Upper lobe of left lung (tissue), 6 donors: ENCODE data around the gene RTL9. TPM values are rescaled to one million over a fixed set of nuclear protein-coding genes. Genes with fewer than 3 reads are reported as not detected.

ENCODE experiments used
- ATAC-seq, 2 donors: fragments of 200-7000 bp; cut with Tn5 transposase; one replicate each; pipeline ENCODE4 v1.9.1; 2022; ENCODE audit warnings: mild to moderate bottlenecking in 2 of 2, moderate library complexity in 2 of 2; ENCODE audit not compliant: low FRiP score in 2 of 2
- DNase-seq, 2 donors: peaks; one replicate each; pipeline ENCODE4 v3.0.0-alpha.2; 2019 to 2020
- H3K27ac ChIP-seq, 4 donors: fragments of 200-600 bp; sonication (generic); one replicate each; pipeline ENCODE4 v1.5.1; 2016 to 2019
- H3K27me3 ChIP-seq, 4 donors: fragments of 200-600 bp; sonication (generic); one replicate each; pipeline ENCODE4 v1.5.1; 2017 to 2019
- H3K36me3 ChIP-seq, 4 donors: fragments of 200-600 bp; sonication (generic); one replicate each; pipeline ENCODE4 v1.5.1; 2016 to 2019
- H3K4me1 ChIP-seq, 4 donors: fragments of 200-600 bp; sonication (generic); one replicate each; pipeline ENCODE4 v1.5.1; 2018 to 2019
- H3K4me3 ChIP-seq, 4 donors: fragments of 200-600 bp; sonication (generic); one replicate each; pipeline ENCODE4 v1.5.1; 2017 to 2019; ENCODE audit warnings: mild to moderate bottlenecking in 2 of 4, moderate library complexity in 1 of 4
- H3K9me3 ChIP-seq, 4 donors: fragments of 200-600 bp; sonication (generic); one replicate each; pipeline ENCODE4 v1.5.1; 2018 to 2019
- CTCF ChIP-seq, 6 experiments: fragments of 450-650 bp in 4 of 6; fragments of 200-600 bp in 2 of 6; sonication (generic) in 2 of 6; IDR thresholded peaks; one replicate each; pipeline ENCODE4 v1.5.1; 2016 to 2019; ENCODE audit warnings: antibody characterized with exemption in 6 of 6
- EP300 ChIP-seq, 4 donors: sonication (generic); formaldehyde crosslinking; IDR thresholded peaks; one replicate each; pipeline ENCODE4 v1.5.1; 2017; ENCODE audit warnings: antibody characterized with exemption in 4 of 4, control low read depth in 2 of 4
- POLR2A ChIP-seq, 4 donors: fragments of 450-650 bp; IDR thresholded peaks; one replicate each; pipeline ENCODE4 v1.5.1; 2016 to 2017; ENCODE audit warnings: antibody characterized with exemption in 4 of 4, mild to moderate bottlenecking in 2 of 4
- POLR2AphosphoS5 ChIP-seq, 2 donors: sonication (generic); formaldehyde crosslinking; IDR thresholded peaks; one replicate each; pipeline ENCODE4 v1.5.1; 2017; ENCODE audit warnings: antibody characterized with exemption in 2 of 2
- WGBS, 2 donors: methylation state at CpG; one replicate each; pipeline ENCODE4 v1.1.5; 2017 to 2018; 5-methylcytosine and 5-hydroxymethylcytosine counted together
- total RNA-seq, 6 donors: library from RNA; depleted of rRNA in 4 of 6; stranded (reverse); fragments of >200 nt in 4 of 6; gene quantifications; one replicate each; pipeline versions ENCODE4 v1.1.0 to v1.2.1, GENCODE V29; 2016 to 2021
- donor health status: DM: no; HTN: no; CAD: no; lungs with moderate emphysema.
- donor health status: DM: no; HTN: yes; CAD: no; lungs with severe emphysema.

RTL9 gene
- total RNA-seq, 6 donors from 2014 or later, result under 0.01 to 0.51 (median 0.18) TPM; not detected in 2

- H3K27me3 ChIP-seq, result peaks cover 0 to 4% (median 0%) of the 10 kb centered on the region in 4 donors
- TF ChIP-seq POLR2A (IDR thresholded peaks at IDR 0.05) (no peak), POLR2AphosphoS5 (IDR thresholded peaks at IDR 0.05) (no peak), EP300 (IDR thresholded peaks at IDR 0.05) (no peak), CTCF (IDR thresholded peaks at IDR 0.05) (no peak)
Observed at GRCh38 chrX:110397339-110397738, 38.7 kb downstream of the RTL9 start.

GRCh38 chrX:110397904-110398303 lies 39.3 kb downstream of the RTL9 start:
- Histone ChIP-seq H3K27me3 (peaks cover 0 to 4% (median 0%) of the 10 kb centered on the region in 4 donors), H3K27ac (no peak overlapping the region)
- WGBS, 2 donors, result 61 to 95% methylated on average over 6 of the region's 6 CpGs

More at GRCh38 chrX:110397339-110397738, 38.7 kb downstream of the RTL9 start:
- DNase-seq (no peak), ATAC-seq (no peak)
- Histone ChIP-seq H3K27ac (no peak overlapping the region), H3K4me1 (no peaks in the 10 kb centered on the region), H3K4me3 (no peak overlapping the region), H3K36me3 (no peaks in the 10 kb centered on the region), H3K9me3 (no peaks in the 10 kb centered on the region)

GRCh38 chrX:110399497-110399896 lies 40.8 kb downstream of the RTL9 start:
- Histone ChIP-seq H3K4me1 (no peaks in the 10 kb centered on the region), H3K27me3 (peaks cover 0 to 4% (median 0%) of the 10 kb centered on the region in 4 donors), H3K36me3 (no peaks in the 10 kb centered on the region), H3K9me3 (no peaks in the 10 kb centered on the region), H3K4me3 (no peak overlapping the region), H3K27ac (no peak overlapping the region)
- no peak for TF ChIP-seq CTCF (IDR thresholded peaks at IDR 0.05)
- TF ChIP-seq POLR2AphosphoS5 (IDR thresholded peaks at IDR 0.05), result no peak
- 66 to 96% methylated on average over 5 of the region's 5 CpGs for WGBS, 2 donors
- DNase-seq, result no peak
- ATAC-seq, result no peak

More at GRCh38 chrX:110397904-110398303, 39.3 kb downstream of the RTL9 start:
- ATAC-seq (no peak), DNase-seq (no peak)
- Histone ChIP-seq H3K4me1 (no peaks in the 10 kb centered on the region), H3K36me3 (no peaks in the 10 kb centered on the region), H3K9me3 (no peaks in the 10 kb centered on the region), H3K4me3 (no peak overlapping the region)
- TF ChIP-seq EP300 (IDR thresholded peaks at IDR 0.05) (no peak), POLR2A (IDR thresholded peaks at IDR 0.05) (no peak), CTCF (IDR thresholded peaks at IDR 0.05) (no peak), POLR2AphosphoS5 (IDR thresholded peaks at IDR 0.05) (no peak)

- DNase-seq, result no peak
- Histone ChIP-seq H3K4me1 (no peaks in the 10 kb centered on the region), H3K27ac (no peak overlapping the region), H3K27me3 (peaks cover 0 to 4% (median 0%) of the 10 kb centered on the region in 4 donors), H3K4me3 (no peak overlapping the region), H3K9me3 (no peaks in the 10 kb centered on the region), H3K36me3 (no peaks in the 10 kb centered on the region)
- ATAC-seq, result no peak
- 79 to 89% methylated on average over 3 of the region's 3 CpGs for WGBS, 2 donors
- no peak for TF ChIP-seq CTCF (IDR thresholded peaks at IDR 0.05)
- no peak for TF ChIP-seq POLR2A (IDR thresholded peaks at IDR 0.05)
- TF ChIP-seq POLR2AphosphoS5 (IDR thresholded peaks at IDR 0.05), result no peak
- TF ChIP-seq EP300 (IDR thresholded peaks at IDR 0.05), result no peak
Observed at GRCh38 chrX:110399966-110400365, 41.3 kb downstream of the RTL9 start.

GRCh38 chrX:110401135-110401534 lies 42.5 kb downstream of the RTL9 start:
- 76 to 100% methylated on average over 3 of the region's 3 CpGs for WGBS, 2 donors
- no peaks in the 10 kb centered on the region for H3K9me3 ChIP-seq
- ATAC-seq, result no peak
- TF ChIP-seq POLR2AphosphoS5 (IDR thresholded peaks at IDR 0.05), result no peak
- no peak overlapping the region for H3K4me3 ChIP-seq
- H3K36me3 ChIP-seq, result no peaks in the 10 kb centered on the region
- peaks cover 0 to 4% (median 0%) of the 10 kb centered on the region in 4 donors for H3K27me3 ChIP-seq
- DNase-seq, result no peak
- H3K27ac ChIP-seq, result no peak overlapping the region
- no peaks in the 10 kb centered on the region for H3K4me1 ChIP-seq
